Fibroblast of skin of back (primary cell): Measurements from ENCODE around the gene WDR27.
"Not testable (repeated sequence)": the region's sequence is repeated elsewhere in the genome, so short reads cannot be mapped to it uniquely, and the experiment has no call there.

ENCODE experiments used
- DNase-seq: peaks from one replicate; pipeline ENCODE4 v3.0.0-alpha.2; 2013

Gene WDR27

DNA sequence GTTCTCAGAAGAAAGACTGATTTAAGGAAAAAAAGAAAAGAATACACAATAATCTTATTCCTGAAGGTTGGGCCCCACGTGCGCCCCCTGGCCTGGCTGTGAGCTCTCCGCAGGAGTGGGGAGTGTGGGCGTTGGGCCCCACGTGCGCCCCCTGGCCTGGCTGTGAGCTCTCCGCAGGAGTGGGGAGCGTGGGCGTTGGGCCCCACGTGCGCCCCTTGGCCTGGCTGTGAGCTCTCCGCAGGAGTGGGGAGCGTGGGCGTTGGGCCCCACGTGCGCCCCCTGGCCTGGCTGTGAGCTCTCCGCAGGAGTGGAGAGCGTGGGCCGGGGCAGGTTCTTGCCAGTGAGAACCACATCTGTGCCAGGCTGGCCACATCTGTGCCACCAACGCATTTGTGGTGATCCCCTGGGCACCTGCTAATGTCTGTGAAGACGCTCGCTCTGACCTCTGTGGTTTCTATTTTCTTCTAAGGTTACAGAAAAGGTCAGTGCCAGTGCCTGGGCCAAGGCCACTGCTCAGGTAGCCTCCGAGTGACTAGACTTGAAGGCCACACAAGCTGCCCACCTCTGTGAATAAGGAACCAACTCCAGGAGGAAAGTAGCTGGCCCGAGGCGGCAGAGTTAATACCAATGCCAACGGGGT lies 41.0 kb downstream of the WDR27 start:
- DNase-seq: no peak

DNA sequence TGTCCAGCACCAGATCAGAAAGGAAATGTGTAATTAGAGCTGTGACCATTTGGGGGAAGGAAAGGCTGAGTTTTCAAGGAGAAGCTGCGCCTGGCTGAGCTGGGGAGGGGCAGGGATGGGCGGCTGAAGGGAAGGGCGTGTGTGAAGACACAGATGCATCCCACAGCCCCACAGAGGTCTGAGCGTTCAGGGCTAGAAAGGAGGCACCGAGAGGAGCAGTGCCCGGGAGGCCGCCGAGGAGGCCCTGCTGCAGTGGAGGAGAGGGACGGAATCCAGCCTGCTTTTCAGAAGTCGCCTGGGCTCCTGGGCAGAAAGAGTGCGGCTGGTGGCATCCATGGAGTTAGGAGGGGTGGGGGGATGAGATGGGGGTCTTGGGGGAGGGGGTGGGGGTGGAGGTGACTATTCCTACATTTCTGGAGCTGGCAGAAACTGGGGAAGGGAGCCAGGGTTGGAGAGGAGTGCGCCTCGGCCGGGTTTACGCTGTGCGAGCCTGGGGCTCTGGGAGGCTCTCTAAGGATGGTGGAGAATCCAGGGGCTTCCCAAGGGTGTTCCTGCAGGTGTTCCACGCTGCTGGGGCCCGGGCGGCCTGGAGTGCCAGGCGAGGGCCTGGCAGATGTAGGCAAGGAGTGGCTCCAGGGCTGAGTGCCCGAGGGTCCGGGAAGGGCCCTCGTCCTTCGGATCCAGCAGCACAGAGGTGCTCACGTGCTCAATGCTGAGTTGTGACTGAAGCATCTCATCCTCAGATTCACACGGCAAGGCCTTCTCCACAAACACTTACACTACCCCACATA lies 41.8 kb downstream of the WDR27 start:
- DNase-seq: no peak

DNA sequence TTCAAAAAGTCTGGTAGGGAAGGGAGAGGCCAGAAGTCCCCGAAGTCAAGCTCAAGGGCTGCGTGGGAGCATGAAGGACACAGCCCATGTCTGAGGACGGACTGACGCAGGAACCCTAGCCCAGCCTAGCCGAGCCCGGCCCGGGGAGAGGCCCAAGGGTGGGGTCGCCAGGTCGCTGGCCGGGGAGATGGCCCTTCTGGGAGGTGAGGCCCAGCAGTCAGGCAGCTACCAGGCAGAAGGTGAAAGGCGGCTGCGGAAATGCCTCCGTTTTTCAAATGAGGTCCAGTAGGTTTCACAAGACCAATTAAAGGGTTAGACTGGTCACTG lies 44.6 kb downstream of the WDR27 start:
- DNase-seq: no peak

DNA sequence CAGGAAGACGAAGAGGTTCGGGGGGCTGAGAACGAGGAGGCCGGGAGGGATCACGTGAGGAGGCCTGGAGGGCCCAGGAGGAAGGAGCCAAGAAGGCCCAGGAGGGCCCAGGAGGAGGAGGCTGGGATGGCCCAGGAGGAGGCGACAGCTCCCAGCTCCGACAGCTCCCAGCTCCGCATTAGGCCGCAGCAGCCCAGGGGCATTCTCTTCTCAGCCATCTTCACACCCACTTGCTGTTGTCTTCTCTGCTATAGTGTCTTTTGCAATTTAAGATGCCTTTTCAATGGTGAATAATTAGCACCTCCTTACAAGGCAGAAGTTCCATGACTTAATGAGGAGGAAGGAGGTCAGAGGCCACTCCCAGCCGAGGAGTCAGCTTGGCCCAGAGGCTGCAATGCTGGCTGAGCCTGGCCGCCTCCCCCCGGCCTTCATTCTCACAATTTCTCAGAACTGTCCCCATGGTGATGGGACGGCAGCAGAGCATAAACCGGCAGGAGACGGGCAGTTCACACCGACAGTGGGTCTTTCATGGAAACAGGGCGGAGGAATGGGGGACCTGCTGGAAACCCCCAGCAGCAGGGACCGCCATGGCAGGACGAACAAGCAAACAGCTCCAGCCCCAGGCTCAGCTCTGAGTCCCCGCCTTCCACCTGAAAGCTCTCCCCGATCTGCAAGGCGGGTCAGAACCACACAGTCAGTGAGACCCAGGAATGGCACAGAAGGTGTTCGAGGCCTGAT lies 45.1 kb downstream of the WDR27 start:
- no peak for DNase-seq

DNA sequence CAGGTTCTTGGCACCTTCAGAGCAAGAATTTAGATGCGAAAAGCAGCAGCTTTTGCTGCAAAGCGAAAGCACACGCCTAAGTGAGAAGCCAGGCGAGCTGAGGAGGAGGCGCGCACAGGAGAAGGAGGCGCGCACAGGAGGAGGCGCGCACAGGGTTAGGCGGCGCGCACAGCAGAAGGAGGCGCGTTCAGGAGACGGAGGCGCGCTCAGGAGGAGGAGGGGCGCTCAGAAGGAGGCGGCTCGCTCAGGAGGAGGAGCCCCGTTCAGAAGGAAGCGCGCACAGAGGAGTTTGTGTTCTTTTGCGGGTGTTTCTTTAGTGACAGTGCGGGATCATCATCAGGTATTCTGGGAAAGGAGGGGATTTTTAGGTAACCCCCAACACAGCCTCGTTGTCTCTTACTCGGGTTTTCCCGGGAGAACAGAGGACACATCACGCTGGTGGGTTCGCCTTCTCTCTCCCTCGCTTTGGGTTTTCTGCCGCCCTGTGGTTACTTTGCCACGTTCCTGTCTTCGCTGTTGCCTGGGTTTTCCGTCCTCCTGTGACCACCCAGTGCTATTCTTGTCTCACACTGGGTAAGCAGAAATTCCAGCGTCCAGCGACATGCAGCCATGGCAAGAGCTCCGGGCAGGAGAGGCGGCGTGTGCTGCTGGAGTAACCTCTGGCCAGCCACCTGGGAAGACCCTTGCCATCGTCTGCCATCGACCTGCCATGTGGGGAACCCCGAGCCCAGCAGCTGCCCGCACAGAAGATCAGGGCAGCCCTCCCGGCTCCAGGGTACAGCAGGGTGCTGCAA lies 47.0 kb downstream of the WDR27 start:
- peak; percentile 71 for DNase-seq

DNA sequence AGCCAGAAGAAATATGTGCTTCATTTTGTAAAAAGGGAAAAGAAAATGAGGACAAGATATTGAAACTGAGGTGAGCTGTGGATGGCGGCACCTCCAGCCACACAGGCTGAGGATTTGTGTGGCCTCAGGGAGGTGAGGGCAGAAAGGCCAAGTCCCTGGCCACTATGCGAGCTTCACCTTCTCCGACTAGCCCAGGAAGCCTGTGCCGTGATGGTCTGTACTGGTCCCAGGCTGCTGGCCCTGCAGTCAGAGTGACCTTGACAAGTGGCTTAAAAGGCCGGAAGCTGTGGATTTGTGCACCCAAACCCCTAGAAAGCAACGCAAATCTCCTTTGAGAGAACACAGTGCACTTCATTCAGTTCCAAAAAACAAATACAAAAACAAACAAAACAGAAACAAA lies 48.1 kb downstream of the WDR27 start:
- no peak for DNase-seq

DNA sequence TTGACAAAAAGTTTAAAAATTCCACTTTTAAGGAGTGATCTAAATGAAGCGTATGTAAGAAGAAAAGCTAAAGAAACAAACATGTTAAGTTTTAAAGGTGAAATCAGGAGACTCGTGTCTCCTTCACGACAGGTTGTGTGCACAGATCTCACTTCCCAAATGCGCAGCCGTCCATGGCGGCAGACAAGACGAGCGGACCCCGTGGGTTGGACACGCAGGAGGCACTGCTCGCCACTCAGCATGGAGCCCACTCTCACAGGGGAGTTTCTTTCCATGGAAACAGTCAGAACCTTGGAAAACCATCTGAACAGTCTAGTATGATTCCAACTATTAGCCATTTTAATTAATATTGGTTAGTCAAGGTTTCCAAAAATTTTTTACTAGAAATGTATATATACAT lies 48.9 kb downstream of the WDR27 start:
- DNase-seq: no peak

DNA sequence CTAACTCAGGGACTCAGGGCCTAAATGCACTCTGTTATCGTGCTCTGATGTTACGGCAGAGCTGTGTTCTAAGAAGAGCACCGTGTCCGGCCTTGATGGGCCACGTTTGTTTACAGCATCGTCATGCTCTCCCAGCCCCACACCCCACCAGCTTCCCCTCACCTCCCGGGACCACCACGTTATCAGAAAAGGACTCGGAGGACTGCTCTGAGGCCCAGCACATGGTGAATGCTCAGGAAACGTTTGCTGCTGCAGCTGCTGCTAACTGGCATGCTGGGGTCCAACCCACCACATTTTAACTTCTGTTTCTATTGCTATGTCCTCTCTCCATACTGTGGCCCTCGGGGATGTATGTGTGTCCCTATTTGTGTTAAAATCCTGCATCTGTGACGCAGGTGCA lies 50.3 kb downstream of the WDR27 start:
- DNase-seq: no peak

DNA sequence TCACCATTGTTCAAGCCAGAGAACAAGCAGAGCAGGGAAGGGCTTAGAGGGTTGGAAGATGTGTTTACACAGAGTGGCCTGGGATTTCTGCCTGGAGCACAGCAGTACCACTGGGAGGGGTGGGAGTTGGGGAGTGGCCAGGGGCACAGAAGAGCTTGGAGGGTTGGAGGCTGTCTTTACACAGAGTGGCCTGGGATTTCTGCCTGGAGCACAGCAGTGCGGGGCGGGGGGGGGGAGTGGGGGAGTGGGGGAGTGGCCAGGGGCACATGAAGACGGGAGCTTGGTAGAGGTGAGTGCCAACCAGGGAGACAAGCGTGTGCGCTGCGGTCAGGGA lies 50.9 kb downstream of the WDR27 start:
- DNase-seq: no peak

DNA sequence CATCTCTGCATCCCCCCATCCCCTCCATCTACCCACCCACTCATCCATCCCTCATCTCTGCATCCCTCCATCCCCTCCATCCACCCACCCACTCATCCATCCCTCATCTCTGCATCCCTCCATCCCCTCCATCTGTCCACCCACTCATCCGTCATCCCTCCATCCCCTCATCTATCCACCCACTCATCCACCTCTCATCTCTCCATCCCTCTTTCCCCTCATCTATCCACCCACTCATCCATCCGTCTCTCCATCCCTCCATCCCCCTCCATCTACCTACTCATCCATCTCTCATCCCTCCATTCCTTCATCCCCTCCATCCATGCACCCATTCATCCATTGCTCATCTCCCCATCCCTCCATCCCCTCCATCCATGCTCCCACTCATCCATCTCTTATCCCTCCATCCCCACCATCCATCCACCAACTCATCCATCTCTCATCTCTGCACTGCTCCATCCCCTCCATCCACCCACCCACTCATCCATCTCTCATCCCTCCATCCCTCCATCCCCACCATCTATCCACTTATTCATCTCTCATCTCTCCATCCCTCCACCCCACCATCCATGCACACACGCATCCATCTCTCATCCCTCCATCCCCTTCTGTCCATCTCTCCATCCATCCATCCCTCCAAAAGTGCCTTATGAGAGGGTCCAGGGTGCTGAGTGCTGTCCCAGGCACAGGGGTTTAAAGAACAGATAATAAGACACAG lies 51.4 kb downstream of the WDR27 start:
- no peak for DNase-seq

DNA sequence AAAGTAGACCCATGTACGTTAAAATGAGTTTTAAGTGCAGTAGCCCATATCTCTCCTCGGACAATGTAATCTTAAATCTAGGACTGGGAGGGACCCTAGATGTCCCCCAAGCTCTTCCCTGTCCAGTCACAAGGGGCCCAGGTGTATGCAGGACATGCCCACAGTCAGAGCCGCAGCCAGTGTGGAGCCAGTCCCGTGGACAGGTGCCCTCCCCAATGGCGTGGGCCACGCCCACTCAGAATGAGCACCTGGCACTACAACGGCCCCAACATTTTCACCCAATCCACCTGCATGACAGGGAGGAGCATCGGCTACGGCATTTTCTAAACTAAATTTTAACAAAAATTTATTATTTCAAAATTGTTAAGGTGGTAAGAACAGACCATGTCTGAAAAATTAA lies 53.2 kb downstream of the WDR27 start:
- DNase-seq: no peak

DNA sequence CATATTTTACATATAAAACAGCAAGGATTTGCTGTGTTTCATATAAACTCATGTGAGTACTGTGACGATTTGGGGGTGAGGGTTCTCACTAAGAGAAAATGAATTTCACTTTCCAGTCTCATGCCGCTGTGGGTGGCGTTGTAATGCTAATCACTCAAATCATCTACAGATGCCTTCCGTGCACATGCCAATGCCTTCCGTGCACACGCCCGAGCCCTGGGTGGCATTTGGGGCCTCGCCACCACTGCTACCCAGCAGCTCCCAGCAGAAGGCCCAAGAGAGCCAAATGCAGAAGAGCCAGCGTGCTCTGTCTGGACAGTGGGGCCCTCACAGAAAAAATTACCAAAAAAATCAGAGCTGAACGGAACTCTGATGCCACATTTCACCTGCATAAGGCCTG lies 53.7 kb downstream of the WDR27 start:
- DNase-seq: no peak

DNA sequence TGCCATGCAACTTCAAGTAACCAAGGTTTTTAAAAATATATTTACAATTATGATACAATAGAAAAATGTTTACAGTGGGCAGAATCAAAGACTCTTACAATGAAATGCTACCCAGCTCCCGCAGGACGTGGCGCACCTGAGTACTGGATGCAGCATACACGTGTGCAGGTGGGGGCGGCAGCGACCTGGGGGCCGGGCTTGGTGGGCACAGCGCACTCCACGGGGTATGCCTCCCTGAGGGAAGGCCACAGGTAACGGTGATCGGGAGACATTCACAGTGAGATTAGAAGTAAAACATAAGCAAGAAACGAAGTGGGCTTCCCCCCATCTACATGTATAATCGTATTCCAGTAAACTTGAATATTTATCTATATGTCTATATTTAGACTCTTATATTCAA lies 54.2 kb downstream of the WDR27 start:
- DNase-seq: no peak

DNA sequence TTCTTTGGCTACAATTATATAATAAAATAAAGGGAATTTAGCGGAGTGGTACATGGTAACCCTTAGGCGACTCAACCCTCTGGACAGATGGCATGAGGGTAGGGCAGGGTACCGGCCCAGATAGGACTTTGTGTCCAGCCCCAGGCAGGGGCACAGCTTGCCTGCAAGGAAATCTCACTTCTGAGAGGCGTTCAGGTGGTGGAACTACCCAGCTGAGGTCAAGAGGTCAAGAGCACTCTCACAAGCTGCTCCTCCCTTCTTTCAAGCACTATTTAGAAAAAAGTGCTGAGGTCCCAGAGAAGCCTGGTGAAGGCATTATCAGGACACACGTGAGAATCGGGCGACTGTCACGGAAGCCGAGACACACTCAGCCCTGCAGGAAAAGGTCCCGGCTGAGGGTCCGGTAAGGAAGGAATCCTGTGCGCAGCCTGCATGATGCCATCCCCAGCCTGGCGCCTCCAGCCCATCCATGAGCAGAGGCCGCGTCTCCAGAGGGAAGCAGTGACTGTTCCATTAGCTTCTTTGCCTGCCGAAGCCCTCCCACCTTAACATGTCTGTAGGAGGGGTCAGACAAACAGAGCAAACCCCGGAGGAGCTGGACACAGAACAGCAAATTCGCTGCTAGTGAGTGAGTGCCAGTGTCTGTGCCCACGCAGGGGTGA lies 54.8 kb downstream of the WDR27 start:
- no peak for DNase-seq

DNA sequence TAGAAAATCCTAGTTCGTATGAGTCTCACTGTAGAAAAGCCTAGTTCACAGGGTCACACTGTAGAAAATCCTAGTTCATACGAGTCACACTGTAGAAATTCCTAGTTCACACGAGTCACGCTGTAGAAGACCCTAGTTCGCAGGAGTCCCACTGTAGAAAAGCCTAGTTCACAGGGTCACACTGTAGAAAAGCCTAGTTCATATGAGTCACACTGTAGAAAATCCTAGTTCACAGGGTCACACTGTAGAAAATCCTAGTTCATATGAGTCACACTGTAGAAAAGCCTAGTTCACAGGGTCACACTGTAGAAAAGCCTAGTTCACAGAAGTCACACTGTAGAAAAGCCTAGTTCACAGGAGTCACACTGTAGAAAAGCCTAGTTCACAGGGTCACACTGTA lies 56.4 kb downstream of the WDR27 start:
- DNase-seq: not testable (repeated sequence)

DNA sequence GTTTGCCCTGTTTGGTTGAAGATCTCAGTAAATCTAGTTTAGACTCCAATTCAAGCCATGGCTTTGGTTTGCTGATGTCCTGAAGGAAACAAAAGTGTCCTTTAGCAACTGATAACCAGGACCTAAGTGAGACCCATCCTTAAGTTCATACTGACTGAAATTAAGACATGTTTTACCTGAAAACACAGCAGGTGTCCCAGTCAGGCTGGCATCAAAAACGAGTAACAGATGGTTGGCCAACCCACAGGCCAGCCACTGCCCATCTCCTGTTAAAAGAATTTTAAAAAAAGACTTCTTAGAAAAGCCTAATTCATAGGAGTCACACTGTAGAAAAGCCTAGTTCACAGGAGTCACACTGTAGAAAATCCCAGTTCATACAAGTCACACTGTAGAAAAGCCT lies 58.3 kb downstream of the WDR27 start:
- no peak for DNase-seq

DNA sequence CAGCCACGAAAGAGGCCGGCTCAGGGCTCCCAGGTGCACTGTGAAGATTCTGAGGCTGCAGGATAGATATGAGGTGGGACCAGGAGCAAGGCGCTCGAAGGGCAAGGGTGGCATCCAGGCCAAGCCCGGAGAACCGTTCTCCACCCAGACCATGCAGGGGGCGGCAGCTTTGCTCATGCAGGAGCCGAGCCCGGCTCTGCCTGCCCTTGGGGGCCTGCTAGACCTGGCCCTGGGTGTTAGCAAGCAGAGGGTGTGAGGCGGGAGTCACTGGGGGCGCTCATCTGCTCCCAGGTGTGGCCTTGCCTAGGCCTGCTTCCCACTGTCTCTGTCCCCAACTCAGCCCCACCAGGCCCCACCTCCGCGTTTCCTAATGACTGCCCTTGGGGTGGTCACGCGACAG lies 59.4 kb downstream of the WDR27 start:
- no peak for DNase-seq

DNA sequence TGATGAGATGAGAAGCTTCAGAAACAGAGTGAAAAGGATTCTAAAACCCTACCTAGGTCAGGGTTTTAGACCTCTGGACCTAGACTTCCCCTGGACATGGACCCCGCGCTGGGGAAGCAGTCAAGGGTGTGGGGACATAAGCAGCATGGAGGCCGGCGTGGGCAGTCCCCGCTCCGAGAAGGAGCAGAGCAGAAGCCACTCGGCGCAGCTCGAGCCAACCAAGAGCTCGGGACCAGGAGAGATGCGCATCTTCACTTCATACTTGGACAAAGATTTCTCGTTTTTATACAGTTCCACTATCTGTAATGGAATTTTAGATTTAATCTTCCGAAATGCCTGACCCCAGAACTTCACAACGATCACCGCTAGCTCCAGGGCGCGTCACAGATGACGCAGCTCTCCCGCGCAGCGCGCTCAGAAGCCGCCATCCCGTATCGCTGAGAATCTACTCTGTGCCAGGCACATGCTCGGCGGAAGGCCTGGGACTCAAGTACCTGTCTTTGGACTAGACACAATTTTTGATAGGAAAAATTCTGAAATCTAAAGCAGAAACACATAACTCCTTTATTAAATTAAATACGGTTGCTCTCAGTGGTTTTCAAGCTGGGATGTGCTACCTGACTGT lies 60.3 kb downstream of the WDR27 start:
- no peak for DNase-seq

DNA sequence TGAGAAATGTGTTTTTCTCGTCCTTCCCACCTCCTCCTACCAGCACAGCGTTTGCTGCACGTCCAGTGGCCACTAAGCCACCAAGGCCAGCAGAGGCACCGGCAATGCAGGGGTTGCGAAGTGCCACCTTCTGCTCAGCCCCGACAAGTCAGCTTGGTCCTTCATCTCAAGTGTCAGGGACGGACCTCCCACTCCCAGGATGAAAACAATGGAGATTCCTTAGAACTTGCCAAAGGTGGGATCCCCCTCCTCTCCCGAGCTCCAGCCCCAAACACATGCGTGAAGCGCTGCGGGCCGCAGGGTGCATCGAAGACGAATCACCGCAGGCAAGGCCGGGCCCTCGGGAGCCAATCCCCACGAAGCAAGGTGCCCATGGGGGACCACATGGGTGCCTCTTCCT lies 60.8 kb downstream of the WDR27 start:
- no peak for DNase-seq

DNA sequence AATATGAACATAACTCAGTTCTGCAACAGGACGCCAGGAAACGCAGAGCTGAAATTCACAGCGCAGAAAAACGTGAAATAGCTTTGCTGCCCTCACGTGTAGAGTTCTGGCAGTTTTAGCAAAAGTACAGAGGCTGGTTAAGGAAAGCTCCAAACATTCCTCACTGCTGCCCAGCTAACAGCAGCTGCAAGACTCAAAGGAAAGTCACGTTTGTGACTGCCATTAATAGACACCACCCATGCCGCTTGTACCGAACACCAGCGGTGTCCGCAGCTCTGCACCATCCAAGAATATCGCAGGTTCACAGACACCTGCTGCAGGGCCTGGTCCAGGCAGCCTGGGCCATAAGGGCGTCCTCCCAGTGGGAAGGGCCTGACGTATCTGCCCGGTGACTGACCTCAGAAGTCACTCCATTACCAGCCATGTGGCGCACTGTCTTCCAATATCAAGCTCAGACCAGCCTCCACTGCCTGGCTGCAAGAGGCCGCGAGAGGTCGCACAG lies 61.4 kb downstream of the WDR27 start:
- DNase-seq: peak; percentile 28

DNA sequence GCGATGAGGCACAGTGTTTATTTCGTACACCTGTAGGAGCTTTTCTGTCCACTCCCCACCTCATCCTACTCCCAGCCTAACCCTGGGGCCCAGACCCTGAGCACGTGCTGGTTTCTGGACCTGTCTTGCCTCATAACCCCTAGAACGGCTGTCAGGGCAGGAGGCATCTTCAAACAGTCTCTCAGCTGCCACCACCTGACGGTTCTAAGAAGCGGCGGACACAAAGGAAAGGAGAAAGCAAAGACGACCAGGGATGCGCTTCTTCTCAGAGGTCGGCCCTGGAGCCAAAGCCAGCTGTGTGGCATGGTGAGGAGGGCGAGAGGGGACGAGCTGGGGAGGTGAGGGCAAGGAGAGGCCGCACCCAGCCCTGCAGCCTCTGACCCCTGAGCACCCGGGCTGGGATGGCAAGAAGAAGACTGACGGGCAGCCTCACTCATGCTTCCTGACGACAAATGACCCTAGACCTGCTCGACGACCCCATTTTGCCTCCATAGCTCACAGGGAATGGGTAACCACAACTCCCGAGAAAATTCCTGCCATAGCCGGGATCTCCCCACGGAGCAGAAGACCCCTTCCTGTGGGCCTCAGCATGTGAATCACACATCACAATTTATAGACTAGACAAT lies 62.1 kb downstream of the WDR27 start:
- DNase-seq: no peak
